NCI-H1930 (cell line): ENCODE measurements around the gene DPH5.
"Not testable (repeated sequence)": the region's sequence is repeated elsewhere in the genome, so short reads cannot be mapped to it uniquely, and the experiment has no call there.

Source experiments
- DNase-seq, 2 experiments: peaks; one replicate each; lab custom pipeline; 2025; lab: John Stamatoyannopoulos, UW

Gene DPH5, protein sequence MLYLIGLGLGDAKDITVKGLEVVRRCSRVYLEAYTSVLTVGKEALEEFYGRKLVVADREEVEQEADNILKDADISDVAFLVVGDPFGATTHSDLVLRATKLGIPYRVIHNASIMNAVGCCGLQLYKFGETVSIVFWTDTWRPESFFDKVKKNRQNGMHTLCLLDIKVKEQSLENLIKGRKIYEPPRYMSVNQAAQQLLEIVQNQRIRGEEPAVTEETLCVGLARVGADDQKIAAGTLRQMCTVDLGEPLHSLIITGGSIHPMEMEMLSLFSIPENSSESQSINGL

DNA sequence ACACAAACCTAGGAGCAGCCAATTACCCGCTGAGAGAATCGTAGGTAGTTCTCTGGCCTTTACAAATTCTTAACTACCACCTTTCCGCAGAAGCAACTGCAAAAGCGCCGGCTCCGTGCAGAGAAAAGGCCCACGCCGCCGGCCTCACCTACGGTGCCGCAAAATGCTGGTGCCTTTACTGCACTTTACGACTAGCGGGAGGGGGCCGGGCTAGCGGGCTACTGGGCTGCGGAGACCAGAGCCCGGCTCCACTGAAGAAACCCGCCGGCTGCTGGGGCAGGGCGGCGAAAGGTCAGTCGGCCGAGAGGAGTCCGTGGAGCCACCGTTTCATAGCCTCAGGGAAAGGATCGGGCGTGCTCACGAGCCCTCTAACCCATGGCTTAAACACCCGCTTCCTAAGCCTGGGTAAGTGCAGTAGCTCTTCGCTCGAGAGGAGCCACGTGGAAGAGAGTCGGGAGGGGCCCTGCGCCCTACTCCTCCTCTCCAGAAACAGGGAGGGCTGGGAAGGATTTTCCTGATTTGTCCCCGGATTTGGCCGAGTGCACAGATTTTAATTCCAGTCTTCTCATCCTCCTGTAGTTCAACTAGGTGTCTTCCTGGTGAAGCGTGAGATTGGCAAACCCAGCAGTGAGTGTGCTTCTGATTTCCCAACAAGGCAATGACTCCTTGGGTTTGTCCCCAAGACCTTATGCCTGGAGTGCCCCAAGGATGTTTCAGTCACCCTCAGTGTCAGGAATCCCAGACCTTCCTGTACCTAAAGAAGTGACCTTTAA, at the start of gene DPH5:
DPH5 (minus strand) TSS at position 128 of the 773 bp plus-strand sequence. CDS start 341 bp downstream, outside the sequence.
- peak; percentile 49 to 78 for DNase-seq

DNA sequence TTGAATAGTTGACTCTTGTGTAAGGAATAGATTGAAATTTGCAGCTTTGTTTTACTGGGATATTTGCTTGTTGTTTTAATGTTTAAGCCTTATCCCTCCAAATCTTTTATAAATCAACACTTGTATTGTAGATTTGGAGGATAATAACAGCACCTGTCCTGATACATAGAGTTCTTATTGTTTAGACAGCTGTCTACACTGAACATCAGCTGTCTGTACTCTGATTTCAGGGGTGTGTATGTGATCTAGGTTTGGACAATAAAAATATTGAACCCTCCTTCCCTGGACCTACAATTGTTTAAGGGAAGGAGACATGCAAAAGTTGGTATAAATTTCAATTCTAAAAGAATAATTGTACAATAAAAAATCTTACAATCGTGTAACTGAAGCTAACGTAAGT, 48.3 kb upstream of the DPH5 start:
- DNase-seq, result peak; percentile 10 to 24

DNA sequence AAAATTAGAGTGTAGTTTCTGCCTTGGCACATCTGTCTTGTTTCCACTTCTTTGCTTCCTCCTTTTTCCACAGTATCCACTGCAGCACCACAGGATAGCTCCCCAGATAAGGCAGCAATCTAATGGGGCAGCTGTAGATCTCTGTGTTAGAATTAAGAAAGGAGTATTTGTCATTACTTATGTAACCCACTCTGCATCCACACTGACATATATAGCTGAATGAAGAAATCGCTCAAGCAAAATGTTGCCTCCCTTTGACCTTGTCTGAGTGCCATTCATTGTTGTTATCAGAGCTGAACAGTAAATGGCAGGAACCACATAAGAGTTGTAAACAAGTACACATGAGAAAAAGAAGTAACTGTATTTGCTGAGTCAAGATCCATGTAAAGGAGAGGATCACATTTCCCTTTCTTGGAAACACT, 45.9 kb upstream of the DPH5 start:
- no peak for DNase-seq

DNA sequence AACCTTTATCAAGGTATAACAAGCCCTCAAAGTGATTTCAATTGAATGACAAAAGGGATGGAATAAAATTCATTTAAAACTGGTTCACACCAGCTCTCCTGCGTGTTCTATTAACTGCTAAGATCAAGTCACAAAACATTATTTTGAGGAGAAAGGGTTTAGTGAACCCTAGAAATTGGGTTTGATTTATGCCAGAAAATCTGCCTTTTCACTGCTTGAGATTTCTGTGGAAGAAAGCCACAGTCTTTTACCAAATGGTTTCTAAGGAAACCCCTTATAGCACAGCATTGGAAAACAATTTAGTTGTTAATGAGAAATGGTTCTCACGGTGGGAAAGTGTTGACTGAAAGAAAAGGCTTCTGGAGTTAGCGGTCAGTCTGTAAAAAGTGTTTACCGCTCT, 43.6 kb upstream of the DPH5 start:
- no peak for DNase-seq

DNA sequence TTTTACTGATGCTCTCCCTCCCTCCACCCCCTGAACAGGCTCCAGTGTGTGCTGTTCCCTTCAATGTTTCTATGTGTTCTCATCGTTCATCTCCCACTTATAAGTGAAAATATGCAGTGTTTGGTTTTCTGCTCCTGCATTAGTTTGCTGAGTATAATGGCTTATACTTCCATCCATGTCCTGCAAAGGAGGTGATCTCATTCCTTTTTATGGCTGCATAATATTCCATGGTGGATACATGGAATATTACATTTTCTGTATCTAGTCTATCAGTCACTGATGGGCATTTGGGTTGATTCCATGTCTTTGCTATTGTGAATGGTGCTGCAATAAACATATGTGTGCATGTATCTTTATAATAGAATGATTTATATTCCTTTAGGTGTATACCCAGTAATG, 41.4 kb upstream of the DPH5 start:
- DNase-seq, result not testable (repeated sequence)

DNA sequence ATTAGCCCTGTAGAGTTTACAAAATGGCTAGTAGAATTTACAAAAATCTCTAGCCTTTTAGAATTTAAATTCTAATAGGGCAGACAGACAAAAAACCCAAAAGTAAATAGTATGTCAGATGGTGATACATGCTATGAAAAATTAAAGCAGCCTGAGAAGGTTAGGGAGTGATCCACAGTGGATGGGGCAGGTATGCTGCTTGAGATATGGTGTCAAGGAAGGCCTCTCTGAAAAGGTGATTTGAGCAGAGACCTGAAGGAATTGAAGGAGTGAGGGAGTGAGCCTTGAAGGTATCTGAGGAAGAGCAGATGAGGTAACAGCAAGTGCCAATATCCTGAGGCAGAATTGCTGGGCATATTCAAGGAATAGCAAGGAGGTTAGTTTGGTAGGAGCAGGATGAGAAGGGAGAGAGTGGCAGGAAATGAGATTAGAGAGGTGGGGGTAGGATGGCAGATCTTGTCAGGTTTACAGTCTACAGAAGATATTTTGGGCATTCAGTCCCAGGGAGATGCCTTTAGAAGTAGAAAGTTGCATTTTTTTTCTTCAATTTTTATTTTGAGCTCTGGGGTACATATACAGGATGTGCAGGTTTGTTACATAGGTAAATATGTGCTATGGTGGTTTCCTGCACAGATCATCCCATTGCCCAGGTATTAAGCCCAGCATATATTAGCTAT, 40.8 kb upstream of the DPH5 start:
- DNase-seq, result no peak

DNA sequence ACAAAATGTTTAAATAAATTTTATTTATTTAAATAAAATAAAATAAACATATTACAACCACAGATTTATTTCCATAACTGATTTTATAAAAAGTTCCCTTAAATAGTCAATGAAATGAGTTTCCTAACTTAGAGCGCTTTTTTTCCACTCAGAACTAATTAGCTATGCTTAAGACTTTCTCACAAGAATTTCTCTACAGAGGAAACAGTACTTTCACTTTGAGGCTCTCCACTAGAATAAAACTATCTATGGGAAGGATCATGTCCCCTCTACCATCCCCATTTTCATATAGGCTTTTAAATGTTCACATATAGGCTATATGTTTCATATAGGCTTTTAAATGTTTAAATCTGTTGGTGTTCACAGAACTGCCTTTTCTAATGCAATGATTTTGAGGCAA, 40.0 kb upstream of the DPH5 start:
- no peak for DNase-seq

DNA sequence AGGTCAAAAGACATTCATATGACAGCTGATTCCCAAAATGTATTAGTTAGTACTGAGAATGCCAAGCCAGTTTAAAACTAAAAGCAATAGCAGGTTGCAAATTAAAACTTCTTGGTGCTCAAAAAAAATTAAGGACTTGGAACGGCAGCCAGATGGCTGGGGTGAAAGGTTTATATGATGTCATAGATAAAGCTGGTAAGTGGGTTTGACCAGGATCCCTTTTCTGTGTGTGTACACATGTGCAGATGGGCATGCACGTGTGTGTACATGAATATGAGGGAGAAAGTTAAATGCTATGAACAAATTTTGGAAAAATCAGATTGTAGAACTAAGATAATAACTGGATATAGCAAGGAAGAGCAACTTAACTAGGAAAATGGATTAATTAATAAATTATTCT, 39.1 kb upstream of the DPH5 start:
- DNase-seq, result no peak

DNA sequence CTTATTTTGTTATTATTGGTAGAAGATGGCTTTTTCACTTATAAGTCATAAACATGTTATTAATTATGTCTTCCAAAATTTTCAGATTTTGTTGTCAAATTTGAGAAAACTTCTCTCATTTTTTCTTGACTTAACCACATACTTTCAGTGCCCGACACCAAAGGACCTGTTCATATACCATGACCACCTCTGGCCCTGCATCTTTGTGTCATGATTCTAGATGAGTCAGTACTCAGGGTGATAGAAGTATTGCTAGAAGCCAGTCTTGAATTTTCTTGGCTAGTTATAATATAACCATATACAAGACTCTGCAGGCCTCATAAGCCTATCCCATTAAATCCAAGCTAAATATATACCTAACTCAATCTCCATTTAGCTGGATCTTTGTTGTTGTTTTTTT, 35.4 kb upstream of the DPH5 start:
- DNase-seq, result no peak

DNA sequence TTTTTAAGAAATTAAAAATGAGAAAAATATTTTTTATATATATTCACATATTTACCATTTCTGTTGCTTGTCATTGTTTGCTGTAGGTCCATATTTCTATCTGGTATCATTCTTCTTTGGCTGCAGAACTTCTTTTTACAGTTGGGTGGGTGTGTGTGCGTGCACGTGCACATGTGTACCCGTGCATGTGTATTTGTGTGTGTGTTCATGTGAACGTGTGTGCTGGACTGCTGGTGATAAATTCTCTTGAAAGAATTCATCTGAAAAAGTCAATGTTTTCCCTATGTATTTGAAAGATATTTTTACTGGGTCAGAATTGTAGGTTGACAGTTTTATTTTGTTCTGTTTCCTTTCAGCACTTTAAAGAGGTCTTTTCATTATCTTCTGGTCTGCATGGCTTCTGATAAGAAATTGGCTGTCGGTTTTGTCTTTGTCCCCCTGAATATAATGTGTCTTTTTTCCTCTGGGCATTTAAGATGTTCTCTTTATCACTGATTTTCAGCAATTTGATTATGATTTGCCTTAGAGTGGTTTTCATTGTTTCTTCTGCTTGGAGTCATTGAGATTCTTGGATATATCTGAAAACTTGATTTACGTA, 34.5 kb upstream of the DPH5 start:
- no peak for DNase-seq

DNA sequence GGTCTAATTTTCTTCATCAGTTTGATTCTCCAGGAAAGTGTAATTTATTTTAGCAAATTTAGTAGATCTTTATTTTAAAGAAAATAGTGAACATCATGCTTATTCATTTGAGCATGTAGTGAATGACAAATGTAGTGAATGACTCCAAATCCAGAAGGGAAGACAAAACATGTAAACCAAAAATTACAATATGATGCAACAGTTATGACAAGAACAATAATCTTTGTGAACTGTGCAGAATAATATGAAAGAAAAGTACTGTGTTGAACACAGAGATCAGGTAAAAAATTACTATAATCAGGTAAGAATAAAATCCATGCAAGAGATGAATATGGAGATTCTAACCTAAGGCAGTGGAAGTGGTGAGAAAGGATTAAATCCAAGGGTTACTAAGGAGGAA, 30.0 kb upstream of the DPH5 start:
- no peak for DNase-seq

DNA sequence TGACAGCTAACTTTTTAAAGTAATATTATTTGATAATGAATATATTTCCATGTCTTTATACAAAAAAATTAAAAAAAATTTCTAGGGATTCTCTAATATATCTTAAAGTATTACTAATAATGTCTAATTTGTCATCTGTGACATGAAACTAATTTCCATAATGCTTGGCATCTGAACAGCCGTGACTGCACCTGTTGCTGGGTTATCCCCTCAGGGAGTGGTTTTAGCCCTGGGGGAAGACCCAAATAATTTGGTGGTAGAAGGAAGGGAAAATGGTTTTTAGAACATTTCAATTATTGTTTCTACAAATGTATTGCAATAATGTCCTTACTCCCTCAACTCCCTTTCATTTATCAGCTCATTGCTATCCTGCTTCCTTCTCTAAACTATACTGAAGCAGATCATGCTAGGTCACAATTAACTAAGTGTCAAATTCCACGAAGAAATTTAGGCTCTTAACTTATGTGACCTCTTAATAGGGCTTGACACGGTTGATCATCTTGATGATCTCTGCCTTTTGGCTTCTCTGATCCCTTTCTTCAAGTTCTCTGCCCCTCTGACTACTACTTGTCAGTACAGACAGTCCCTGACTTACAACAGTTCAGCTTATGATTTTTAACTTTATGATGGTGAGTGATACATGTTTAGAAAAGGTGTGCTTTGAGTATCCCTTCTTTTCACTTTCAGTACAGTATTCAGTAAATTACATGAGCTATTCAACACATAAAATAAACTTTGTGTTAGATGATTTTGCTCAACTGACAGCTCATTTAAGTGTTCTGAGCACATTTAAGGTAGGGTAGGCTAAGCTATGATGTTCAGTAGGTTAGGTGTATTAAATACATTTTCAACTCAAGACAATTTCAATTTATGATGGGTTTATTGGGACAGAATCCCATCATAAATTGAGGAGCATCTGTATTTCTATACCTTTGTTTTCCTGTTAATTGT, 26.4 kb upstream of the DPH5 start:
- DNase-seq, result no peak

DNA sequence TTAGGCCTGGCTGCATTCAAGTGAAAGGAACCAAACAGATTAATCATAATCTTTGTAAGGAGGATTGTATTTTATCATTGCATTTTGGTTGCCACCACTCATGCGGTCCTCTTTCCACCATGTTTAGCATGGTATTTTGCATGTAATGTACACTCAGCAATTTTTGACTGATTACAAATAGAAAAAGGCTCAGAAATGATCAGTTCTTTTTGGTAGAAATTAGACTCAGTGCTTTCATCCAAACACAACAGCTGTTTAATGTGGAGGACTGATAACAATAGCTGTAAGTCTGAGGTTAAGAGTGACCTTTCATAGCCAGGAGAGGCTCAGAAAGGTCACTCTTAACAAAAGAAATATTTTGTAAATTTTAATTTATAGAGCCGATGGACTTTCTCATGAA, 25.3 kb upstream of the DPH5 start:
- no peak for DNase-seq

DNA sequence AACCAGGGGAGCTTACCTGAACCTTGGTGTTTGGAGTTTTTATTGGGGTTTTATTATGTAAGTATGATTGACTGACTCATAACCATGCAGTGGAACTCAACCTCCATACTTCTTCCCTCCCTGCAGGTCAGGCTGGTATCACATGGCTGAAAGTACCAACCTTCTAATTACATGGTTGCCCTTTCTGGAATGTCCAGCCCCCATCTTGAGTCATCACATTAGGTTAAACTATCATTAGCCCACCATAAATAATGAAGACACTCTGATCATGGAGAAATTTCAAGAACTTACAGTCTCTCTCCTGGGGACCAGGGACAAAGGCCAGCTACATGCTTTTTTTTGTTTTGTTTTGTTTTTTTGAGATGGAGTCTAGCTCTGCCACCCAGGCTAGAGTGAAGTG, 19.2 kb upstream of the DPH5 start:
- no peak for DNase-seq

DNA sequence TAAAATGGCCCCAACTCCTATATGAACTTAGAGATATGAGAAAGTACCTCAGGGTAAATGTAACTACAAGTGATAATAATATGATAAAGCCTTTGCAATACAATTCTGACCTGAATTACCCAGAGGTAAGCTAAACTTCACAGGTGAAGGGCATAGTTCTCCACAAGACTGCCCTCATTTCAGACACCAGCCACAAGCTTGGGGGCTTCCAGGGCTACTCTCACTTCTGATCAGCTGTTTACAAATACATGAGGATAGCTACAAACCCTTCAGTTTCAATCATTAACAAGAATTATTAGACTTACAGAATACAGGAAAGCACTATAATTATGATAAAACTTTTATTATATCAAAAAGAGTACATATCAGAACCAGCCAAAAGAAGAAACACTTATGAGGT, 18.7 kb upstream of the DPH5 start:
- DNase-seq, result no peak

DNA sequence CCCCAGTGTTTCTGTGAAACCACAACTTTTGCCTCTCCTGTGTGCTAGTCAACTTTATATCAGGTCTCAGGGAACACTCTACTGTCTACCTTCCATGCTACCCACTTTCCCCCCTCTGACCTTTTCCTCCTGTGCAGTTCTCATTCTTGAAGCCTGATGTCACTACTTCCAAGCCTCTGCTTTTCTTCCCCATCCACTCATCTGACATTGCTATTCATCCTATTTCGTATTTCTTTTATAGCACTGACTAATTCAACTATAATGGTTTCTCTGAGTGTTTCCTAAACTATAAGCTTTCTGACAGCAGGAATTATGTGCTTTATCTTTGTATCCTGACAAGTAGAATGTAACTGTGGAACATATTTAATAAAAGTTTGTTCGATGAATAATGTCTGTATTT, 18.2 kb upstream of the DPH5 start:
- DNase-seq, result no peak

DNA sequence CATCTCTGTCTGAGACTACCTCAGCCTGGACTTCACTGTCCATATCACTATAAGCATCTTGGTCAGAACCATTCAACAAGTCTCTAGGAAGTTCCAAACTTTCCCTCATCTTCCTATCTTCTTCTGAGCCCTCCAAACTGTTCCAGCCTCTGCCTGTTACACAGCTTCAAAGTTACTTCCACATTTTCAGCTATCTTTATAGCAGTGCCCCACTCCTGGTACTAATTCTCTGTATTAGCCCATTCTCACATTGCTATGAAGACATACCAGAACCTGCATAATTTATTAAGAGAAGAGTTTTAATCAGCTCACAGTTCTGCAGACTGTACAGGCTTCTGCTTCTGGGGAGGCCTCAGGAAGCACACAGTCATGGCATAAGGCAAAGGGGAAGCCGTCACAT, 15.7 kb upstream of the DPH5 start:
- no peak for DNase-seq

DNA sequence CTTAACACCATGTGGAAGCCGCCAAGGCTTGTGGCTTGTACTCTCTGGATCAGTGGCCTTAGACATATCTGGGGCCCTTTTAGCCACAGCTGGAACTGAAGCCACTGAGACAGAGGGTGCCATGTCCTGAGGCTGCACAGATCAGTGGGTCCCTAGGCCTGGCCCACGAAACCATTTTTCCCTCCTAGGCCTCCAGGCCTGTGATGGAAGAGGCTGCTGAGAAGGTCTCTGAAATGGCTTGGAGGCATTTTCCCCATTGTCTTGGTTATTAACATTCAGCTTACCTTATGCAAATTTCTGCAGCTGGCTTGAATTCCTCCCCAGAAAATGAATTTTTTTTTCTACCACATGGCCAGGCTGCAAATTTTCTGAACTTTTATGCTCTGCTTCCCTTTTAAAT, 15.1 kb upstream of the DPH5 start:
- DNase-seq, result no peak

DNA sequence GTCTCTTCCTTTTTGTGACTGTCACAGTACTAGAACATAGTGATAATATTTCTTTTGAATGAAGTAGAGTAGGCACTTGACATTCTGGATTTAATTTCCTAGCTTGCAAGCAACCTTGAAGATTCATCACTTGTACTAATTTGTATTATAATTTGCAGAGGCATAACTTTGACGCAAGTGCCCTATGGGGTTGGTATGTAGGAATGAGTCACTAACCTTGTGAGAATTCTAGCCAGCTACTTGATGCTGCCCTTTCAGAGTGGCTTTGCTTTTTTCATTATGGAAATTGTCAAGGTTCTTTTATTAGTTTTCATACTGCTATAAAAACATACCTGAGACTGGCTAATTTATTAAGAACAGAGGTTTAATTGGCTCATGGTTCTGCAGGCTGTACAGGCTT, 13.7 kb upstream of the DPH5 start:
- no peak for DNase-seq

DNA sequence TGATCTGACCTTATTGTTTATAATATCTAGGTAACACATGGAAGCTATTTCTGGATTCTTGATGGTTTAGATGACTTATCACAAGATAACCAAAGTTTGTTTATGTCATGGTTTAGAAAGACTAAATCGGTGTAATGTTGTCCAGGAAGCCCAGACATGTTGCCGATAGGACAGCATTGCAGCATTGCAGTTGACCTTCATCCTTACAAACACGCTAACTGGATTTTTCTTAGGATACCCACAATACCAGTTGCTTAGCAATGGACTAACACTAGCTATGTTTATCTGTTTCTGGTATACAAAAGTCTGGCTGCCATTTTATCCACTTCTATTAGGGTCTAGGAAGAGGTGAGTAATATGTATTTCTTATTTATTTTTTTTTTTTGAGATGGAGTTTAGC, 11.7 kb upstream of the DPH5 start:
- no peak for DNase-seq

DNA sequence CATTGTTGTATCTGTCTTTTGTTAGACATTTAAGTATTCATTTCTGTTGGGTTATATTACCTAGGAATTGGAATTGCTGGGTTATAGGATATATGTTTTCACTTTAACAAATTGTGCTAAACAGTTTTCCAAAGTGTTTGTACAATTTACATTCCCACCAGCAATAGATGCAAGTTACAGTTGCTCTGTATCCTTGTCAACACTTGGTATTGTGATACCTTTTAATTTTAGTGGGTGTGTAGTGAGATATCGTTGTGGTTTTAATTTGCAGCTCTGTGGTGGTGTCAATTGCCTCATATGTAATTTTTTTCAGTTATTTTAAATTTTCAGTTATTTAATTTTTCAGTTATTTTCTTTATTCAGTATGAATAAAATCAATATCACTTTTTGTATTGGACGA, 7.4 kb upstream of the DPH5 start:
- DNase-seq, result no peak

DNA sequence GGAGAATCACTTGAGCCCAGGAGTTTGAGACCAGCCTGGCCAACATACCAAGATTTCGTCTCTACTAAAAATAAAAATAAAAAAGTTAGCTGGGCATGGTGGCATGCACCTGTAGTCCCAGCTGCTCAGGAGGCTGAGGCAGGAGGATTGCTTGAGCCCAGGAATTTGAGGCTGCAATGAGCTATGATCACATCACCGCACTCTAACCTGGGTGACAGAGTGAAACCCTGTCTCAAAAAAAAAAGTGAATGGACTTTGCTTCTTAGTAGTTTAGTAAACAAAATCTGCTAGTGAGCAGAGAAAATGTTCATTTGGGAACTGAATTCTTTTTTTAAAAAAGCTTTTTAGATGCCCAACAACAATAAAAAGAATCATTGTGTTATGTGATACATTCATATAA, 6.5 kb upstream of the DPH5 start:
- not testable (repeated sequence) for DNase-seq
